NCI-H2227 (cell line): ENCODE measurements around the gene PKNOX2.

Source experiments
- DNase-seq: peaks from one replicate; lab custom pipeline; 2025; ENCODE audit not compliant: unreplicated experiment; lab: John Stamatoyannopoulos, UW

The PKNOX2 gene

GRCh38 chr11:125351033-125351867, 186.7 kb downstream of the PKNOX2 start:
- DNase-seq = no peak

- DNase-seq = no peak
These were observed 187.3 kb downstream of the PKNOX2 start for GRCh38 chr11:125351868-125352250.

DNA sequence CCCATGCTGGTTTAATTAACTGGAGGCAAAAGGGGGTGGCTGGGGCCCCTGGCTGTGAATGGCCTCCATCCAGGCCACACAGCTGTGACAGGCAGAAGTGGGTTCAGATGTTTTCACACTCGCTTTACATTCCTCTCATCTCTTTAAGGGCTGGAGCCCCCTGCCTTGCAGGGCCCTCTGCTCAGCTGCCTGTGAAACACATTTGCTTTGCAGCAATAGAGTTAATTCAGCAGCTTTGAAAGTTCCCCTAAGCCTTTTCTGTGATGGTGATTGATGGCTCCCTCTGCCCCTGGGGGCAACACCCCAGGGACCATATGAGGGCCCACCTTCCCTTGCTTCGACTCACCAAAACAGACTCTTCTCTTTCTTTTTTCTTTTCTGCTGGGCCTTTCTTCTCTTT, 192.2 kb downstream of the PKNOX2 start:
- DNase-seq = no peak

DNA sequence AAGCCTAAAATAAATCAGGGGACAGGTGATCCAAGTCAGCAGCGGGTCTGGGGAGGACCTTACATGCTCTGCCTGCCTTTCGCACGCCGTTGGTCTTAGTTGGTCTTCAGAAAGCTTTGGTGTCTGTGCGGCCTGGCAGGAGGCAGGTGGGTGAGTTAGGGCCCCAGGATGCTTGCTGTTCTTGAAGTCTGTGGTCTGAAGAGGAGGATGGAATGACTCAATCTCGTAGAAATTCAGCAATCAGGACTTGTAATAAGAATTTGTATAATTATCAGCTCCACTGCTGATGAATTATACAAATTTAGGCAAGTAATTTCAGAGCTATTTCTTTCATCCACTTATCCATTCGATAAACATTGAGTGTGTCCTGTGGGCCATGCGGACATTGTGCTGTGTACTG, 193.0 kb downstream of the PKNOX2 start:
- DNase-seq = no peak

GRCh38 chr11:125358254-125358840, 193.8 kb downstream of the PKNOX2 start:
- no peak for DNase-seq

- no peak for DNase-seq
These were observed 194.6 kb downstream of the PKNOX2 start for GRCh38 chr11:125359130-125359529.

GRCh38 chr11:125360066-125360465, 195.5 kb downstream of the PKNOX2 start:
- no peak for DNase-seq

GRCh38 chr11:125364121-125364826, 199.7 kb downstream of the PKNOX2 start:
- DNase-seq = no peak

DNA sequence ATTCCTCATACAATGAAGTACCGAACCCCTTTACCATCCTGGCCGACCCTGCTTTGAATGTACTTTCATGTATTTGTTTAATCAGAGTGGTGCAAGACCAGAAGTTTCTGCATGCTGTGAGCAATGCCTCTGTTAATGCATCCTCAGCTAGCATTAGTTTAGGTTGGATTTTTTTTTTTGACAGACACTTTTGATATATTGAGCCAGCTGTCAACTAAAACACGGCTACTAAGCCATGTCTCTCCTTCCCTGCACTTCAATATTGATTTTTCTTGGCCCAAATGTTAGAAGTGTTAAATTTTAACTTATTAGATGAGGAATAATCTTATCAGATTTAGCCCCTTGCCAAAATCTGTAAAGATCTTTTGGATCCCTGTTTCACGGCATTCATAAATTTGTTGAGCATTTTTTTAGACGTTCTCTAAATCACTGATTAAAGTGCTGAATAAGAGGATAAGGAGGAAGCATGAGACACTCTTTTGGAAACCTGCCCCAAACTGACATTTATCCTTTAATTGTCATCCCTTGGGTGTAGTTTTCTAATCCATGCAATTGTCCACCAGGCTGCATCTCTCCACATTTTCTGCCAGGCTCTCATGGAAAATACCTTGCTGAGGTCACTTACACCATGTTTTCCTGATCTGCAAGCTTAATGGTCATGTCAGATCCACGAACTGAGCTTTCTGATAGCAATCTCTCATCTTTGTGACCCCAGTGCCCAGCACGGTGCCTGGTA, 200.8 kb downstream of the PKNOX2 start:
- no peak for DNase-seq

- DNase-seq = no peak
These were observed 203.2 kb downstream of the PKNOX2 start for GRCh38 chr11:125367710-125368109.

- no peak for DNase-seq
These were observed 204.2 kb downstream of the PKNOX2 start for GRCh38 chr11:125368757-125369156.

DNA sequence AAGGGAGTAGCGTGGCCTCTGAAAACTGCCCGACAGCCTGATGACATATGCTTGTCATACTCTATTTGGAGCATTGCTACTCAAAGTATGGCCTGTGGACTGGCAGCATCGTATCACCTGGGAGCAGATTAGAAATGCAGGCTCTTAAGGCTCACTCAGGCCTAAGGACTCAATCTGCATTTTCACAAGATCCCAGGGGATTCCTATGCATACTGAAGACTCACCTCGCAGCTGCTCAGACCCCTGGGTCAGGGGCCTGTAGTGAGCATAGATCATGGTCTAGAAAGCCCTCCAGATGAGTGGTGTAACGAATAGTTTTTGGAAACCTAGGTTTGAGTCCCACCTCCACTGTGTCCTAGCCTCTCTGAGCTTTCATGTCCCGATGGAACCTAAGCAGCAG, 205.3 kb downstream of the PKNOX2 start:
- DNase-seq = no peak

GRCh38 chr11:125370561-125371389, 206.2 kb downstream of the PKNOX2 start:
- no peak for DNase-seq

GRCh38 chr11:125371431-125371935, 206.9 kb downstream of the PKNOX2 start:
- DNase-seq = peak; percentile 79

GRCh38 chr11:125372088-125372487, 207.5 kb downstream of the PKNOX2 start:
- no peak for DNase-seq

- no peak for DNase-seq
These were observed 208.4 kb downstream of the PKNOX2 start for GRCh38 chr11:125372911-125373310.

- DNase-seq = no peak
These were observed 209.2 kb downstream of the PKNOX2 start for GRCh38 chr11:125373426-125374391.

GRCh38 chr11:125374398-125374797, 209.8 kb downstream of the PKNOX2 start:
- no peak for DNase-seq

DNA sequence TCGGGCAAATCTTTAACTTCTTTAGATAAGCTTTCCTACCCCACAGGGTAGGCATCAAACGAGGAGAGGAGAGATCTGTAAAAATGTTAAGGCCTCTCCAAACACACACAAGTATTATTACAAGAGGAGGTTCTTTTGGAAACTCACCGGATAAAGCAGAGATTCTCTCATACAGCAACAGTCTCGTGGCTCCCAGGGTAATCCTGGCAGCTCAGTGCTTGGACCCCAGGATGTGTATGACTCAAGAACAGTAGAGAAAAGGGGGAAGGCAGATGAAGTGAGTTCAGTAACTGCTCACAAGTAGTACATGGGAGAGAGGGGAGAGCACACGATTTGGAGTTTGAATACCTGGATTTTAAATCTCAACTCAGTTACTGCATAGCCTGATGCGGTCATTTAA, 210.6 kb downstream of the PKNOX2 start:
- no peak for DNase-seq
